K562 (cell line): Measurements from ENCODE around the gene TTC38. TPM values are rescaled to one million over a fixed set of nuclear protein-coding genes. Genes with fewer than 3 reads are reported as not detected.

Source experiments
- EWSR1 ChIP-seq: fragments of 450-650 bp; IDR thresholded peaks from 2 replicates; pipeline ENCODE4 v1.6.1; 2018; ENCODE audit warnings: borderline replicate concordance, mild to moderate bottlenecking, low read depth, moderate library complexity; ENCODE audit not compliant: partially characterized antibody
- MCM5 ChIP-seq: fragments of 450-650 bp; IDR thresholded peaks from 2 replicates; pipeline ENCODE4 v1.6.1; 2016; ENCODE audit warnings: low read depth
- NBN ChIP-seq: fragments of 450-650 bp; IDR thresholded peaks from 2 replicates; pipeline ENCODE4 v1.6.1; 2016; ENCODE audit warnings: low read depth, mild to moderate bottlenecking
- NFXL1 ChIP-seq: fragments of 450-650 bp; formaldehyde crosslinking; IDR thresholded peaks from 2 replicates; pipeline ENCODE4 v1.4.0; 2021; ENCODE audit warnings: mild to moderate bottlenecking
- PTTG1 ChIP-seq: fragments of 450-650 bp; IDR thresholded peaks from 2 replicates; pipeline ENCODE4 v1.6.1; 2016; ENCODE audit warnings: low read depth, mild to moderate bottlenecking, missing genetic modification characterization, missing compliant biosample characterization
- RBFOX2 ChIP-seq: fragments of 200-400 bp; formaldehyde crosslinking; IDR thresholded peaks from 2 replicates; pipeline ENCODE4 v1.6.1; 2017; ENCODE audit warnings: low read depth, mild to moderate bottlenecking, low read length, moderate library complexity
- SMARCA4 ChIP-seq: fragments of 450-650 bp; IDR thresholded peaks from 2 replicates; pipeline ENCODE4 v1.6.1; 2016
- TSHZ1 ChIP-seq: fragments of 250-450 bp; sonication (Bioruptor Pico); IDR thresholded peaks from 2 replicates; pipeline ENCODE4 v1.4.0; 2020; ENCODE audit warnings: mild to moderate bottlenecking, moderate library complexity
- ZBTB2 ChIP-seq: fragments of 450-650 bp; IDR thresholded peaks from 2 replicates; pipeline ENCODE4 v1.6.1; 2016; ENCODE audit warnings: antibody characterized with exemption
- ZBTB43 ChIP-seq: sonication (generic); formaldehyde crosslinking; IDR thresholded peaks from 2 replicates; pipeline ENCODE4 v1.8.0; 2023; ENCODE audit warnings: mild to moderate bottlenecking, missing genetic modification reagents
- ZNF592 ChIP-seq: fragments of 450-650 bp; IDR thresholded peaks from 2 replicates; pipeline ENCODE4 v1.6.1; 2017; ENCODE audit warnings: antibody characterized with exemption, mild to moderate bottlenecking
- ZNF77 ChIP-seq: fragments of 250-450 bp; sonication (Bioruptor Pico); IDR thresholded peaks from 2 replicates; pipeline ENCODE4 v1.5.0; 2020
- polyA plus RNA-seq, 8 experiments: library from polyadenylated mRNA; depleted of rRNA in 4 of 8; stranded (reverse) in 5 of 8; unstranded in 3 of 8; fragments of >200 nt; fragmentation: Nextera tagmentation in 2 of 8; fragmentation: Illumina TruSeq in 1 of 8; extraction: Ambion mirVana in 2 of 8; extraction: Trizol in 1 of 8; gene quantifications; 2 replicates each; pipeline versions ENCODE4 v1.2.1 to v1.2.3, GENCODE V29; 2011 to 2014; ENCODE audit warnings: inconsistent platforms in 1 of 8, missing spikeins in 1 of 8
- total RNA-seq, 7 experiments: library from RNA; depleted of rRNA in 6 of 7; stranded (reverse); fragments of >200 nt in 6 of 7; fragmentation: Illumina TruSeq in 2 of 7; extraction: Trizol in 2 of 7; gene quantifications; 2 replicates each; pipeline versions ENCODE4 v1.2.1 to v1.2.3, GENCODE V29; 2011 to 2021; ENCODE audit warnings: low replicate concordance in 1 of 7
- TF ChIP-seq, protein P1 (sequence below): fragments of 250-450 bp; sonication (Bioruptor Pico); IDR thresholded peaks from 2 replicates; pipeline ENCODE4 v1.8.0; 2022; ENCODE audit warnings: inconsistent platforms, mild to moderate bottlenecking, moderate library complexity, borderline replicate concordance

The TTC38 gene
- total and polyA plus RNA-seq, 9 of the 15 experiments (the other 6 are each of a cell fraction or from before 2014, with no cell fraction given), result 0.84 to 28.4 (median 18.1) TPM

DNA sequence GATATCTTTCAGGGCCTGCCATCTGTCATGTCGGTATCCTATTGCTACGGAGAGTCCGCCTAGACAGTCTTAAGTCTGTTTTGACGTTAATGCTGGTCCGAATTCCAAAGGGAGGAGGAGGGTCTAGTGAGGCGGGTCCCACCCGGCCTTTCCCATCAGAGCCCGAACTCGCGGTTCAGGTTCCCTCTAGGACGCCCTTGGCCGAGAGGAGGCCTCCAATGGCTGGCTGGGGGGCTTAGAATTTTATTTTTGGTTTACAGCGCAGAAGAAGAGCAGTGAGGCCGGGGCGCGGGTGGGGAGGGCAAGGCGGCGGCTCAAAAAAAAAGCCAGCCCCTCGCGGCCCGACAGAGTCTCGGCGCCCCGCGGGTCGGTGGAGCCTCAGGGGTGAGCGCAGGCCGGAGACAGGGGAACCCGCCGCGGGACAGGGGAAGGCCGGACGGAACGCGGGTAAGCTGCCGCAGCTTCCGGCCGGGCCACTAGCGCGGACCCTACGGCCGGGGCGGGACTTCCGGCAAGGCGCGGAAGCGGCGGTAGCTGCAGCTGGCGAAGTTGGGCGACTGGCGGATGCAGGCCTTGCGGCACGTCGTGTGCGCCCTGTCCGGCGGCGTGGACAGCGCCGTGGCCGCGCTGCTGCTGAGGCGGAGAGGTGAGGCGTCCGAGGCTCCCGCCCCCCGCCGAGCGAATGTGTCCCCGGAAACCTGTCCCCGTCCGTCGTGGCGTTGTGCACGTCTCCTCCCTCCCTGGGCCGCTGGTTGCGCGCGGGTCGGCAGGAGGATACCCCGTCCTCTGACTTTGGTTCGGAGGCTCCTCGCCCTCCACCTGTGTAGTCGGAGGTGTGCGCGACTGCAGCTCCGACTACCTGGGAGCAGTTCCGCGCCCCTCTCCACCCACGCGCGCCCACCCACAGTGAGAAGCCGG is 67.7 kb downstream of the TTC38 start, which contains the start of gene TRMU (continued):
- TF ChIP-seq ZNF592, result no peak; the same call in 1 of the 2 replicates
- TF ChIP-seq ZBTB43 (CRISPR knock-in tag), result no peak
- TF ChIP-seq, protein P1, sequence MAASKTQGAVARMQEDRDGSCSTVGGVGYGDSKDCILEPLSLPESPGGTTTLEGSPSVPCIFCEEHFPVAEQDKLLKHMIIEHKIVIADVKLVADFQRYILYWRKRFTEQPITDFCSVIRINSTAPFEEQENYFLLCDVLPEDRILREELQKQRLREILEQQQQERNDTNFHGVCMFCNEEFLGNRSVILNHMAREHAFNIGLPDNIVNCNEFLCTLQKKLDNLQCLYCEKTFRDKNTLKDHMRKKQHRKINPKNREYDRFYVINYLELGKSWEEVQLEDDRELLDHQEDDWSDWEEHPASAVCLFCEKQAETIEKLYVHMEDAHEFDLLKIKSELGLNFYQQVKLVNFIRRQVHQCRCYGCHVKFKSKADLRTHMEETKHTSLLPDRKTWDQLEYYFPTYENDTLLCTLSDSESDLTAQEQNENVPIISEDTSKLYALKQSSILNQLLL (CRISPR knock-in tag), result no peak
- TF ChIP-seq PTTG1 (tag), result no peak
- TF ChIP-seq RBFOX2, result peak; percentile 90
- TF ChIP-seq ZNF77, result no peak
- no peak for TF ChIP-seq NBN
- TF ChIP-seq TSHZ1 (CRISPR knock-in tag), result no peak
- TF ChIP-seq NFXL1 (CRISPR knock-in tag), result no peak
- TF ChIP-seq SMARCA4, result no peak
- no peak for TF ChIP-seq MCM5
- TF ChIP-seq EWSR1, result no peak
- TF ChIP-seq ZBTB2, result no peak
